SW480 (cell line): Measurements from ENCODE around the gene SYTL1.
A peak's percentile ranks its signal among the peaks of the same experiment; 100 is the strongest.

Source experiments
- DNase-seq: peaks from one replicate; pipeline ENCODE4 v3.0.0-alpha.2; 2016; ENCODE audit warnings: low spot score

SYTL1 gene

DNA sequence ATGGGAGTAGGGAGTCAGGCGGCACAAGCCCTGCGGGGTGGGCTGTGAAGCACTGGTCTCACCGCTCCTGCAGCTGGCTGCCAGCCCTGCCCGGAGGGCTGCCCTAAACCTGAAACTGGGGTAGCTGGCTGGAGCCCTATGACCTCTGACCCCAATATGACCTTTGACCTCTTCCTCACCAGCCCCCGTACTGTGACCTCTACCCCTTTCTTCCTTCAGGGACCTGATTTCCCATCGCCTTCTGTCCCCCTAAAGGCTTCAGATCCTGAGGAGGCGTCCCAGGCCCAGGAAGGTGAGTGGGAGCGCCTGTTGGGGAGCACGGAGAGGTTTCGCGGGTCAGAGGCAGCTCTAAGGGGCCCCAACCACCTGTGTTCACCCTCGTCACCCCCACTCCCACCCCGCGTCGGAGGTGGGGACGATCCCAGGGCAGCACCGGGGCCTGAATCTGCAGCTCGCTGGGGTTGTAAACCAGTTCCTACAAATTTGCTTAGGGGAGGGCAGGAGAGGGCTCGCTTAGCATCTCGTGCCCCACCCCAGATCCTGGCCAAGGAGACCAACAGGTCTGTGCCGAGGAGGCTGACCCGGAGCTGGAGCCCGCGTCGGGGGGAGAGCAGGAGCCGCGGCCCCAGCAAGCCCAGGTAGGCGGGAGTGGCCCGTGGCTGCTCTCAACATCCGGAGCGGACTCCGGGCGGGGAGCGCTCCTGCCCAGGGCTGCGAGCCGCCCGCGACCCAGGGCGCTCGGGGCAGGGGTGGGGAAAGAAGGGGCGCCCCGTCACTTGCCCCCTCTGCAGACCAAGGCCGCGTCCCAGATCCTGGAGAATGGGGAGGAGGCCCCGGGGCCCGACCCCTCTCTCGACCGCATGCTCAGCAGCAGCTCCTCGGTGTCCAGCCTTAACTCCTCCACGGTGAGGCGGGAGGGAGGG, 7.3 kb downstream of the SYTL1 start:
- DNase-seq, result peak; percentile 74

DNA sequence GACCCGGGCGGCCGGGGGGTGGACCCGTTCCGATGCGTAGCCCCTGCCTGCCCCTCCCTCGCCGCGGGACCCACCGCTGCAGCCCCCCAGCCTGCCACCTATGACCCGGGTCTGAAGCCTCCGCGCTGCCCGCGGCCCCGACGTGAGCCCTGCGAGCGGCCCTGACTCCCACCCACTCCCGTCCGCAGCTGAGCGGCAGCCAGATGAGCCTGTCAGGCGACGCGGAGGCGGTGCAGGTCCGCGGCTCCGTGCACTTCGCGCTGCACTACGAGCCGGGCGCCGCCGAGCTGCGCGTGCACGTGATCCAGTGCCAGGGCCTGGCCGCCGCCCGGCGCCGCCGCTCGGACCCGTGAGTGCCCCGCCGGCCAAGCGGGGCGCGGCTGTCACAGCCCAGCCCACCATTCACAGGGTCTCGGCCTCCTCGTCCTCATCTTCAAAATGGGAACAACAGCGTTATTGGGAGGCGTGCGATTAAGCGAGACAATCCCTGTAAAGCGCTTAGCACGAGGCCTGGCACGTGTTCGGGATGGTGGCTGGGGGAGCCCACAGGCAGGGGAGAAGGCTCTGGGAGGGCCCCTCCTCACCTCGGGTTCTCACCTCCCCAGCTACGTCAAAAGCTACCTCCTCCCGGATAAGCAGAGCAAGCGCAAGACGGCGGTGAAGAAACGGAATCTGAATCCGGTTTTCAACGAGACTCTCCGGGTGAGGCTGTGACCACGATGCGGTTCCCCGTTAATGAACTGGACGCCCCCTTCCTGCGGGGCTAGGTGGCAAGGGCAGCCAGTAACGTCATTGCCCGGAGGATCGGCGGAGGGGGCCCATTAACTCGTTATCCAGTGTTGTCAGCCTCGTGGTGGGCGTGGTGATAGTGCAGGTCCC, 8.2 kb downstream of the SYTL1 start:
- DNase-seq, result peak; percentile 69

- DNase-seq, result no peak
Observed at GRCh38 chr1:27350663-27351540, 9.1 kb downstream of the SYTL1 start.

GRCh38 chr1:27351541-27352107, 9.8 kb downstream of the SYTL1 start:
- DNase-seq, result no peak

DNA sequence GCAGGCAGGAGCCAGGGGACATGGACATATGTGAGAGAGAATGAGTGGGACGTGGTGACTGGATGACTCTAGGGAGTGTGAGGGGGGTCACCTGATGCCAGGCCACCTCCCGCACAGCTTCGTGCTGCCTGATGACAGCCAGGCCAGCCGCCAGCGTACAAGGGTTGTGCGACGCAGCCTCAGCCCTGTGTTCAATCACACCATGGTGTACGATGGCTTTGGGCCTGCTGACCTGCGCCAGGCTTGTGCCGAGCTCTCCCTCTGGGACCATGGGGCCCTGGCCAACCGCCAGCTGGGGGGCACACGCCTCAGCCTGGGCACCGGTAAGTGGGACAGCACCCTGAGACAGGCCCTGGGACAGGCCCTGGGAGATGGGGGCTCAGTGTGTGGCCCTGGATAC, 11.3 kb downstream of the SYTL1 start:
- DNase-seq, result no peak

- DNase-seq, result no peak
Observed at GRCh38 chr1:27353629-27354028, 11.8 kb downstream of the SYTL1 start.

DNA sequence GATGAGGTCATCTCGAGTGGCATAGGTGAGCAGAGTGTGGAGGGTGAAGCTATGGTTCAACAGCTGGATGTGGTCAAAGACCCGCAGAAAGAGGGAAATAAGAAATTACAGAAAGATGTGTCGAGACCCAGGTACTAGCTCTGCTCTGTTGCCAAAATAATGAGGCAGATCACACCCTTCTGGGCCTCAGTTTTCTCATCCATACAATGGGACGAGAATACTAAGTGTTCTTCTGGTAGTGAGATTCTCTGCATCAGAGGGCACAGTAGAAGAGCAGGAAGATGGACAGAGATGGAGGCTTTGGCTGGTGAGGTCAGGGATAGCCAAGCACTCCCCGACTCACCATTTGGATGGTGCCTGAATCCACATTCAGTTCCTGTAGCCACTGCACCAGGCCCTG, 13.9 kb downstream of the SYTL1 start:
- no peak for DNase-seq

- DNase-seq, result no peak
Observed at GRCh38 chr1:27356277-27356618, 14.4 kb downstream of the SYTL1 start.

GRCh38 chr1:27356619-27357280, 14.9 kb downstream of the SYTL1 start:
- no peak for DNase-seq

GRCh38 chr1:27357281-27358037, 15.6 kb downstream of the SYTL1 start:
- DNase-seq, result peak; percentile 40

- no peak for DNase-seq
Observed at GRCh38 chr1:27358038-27358927, 16.5 kb downstream of the SYTL1 start.

DNA sequence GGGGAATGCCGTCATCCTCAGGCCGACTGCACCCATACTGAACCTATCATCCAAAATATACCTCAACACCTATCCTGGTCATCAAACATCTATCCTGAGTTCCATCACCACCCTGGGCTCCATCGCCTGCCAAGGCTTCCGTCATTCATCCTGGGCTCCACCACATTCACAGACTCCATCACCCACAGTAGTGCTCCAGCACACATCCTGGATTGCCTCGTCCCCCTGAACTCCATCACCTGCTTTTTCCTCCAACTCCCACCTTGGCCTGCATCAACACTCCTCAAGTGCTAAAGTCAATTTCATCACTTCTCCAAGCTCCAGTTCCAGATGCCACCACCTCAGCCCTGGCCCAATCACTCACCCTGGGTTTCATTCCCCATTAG, 17.1 kb downstream of the SYTL1 start:
- DNase-seq, result no peak

DNA sequence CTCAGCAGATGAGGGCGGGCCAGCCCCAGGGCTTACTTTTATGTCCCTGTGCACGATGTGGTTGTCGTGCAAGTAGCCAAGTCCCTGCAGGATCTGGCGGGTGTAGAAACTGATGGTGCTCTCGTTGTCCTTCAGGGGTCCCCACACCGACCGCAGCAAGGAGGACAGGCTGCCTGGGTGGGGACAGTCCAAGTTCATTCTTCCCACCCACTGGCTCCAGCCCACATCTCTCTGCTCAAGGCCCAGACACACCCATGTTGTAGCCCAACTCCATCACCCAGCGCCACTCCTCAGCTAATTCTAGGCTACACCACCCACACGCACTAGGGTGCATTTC, 18.0 kb downstream of the SYTL1 start:
- DNase-seq, result no peak

DNA sequence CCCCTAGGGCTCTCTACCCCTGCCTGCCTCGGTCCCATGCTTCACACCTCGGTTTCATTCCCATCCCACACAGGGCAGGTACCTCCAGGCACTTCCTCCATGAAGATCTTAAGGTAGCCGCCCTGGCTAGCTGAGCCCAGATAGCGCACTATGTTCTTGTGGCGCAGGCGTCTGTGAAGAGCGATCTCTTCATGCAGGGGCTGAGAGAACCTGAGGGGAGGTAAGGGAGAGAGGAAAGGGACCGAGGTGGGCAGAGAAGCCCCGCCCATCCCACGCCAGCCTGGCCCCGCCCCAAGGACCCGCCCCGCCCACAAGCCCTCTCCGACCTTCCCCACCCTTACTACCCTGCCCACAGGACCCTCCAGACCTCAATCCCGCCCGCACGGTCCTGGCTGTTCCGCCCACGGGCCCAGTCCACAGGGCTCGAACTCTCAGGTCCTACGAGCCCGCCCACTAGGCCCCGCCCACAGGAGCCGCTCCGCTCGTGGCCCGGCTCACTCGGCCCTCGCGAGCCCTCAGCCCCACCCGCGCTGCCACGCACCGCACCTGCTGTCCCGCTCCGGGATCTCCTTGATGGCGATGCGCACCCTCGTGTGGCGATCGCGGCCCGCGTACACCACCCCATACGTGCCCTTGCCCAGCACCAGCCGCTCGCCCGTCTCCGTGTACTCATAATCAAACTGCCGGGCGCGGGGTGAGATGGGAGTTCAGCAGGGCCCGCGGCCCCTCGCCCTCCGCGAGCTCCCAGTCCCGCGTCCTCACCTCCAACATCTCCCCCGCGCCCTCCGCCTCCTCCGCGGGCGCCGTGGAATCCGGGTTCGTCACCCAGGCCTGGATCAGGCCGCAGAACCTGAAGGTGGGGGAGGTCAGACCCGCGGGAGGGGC, 18.6 kb downstream of the SYTL1 start:
- DNase-seq, result no peak

- no peak for DNase-seq
Observed at GRCh38 chr1:27361044-27361402, 19.2 kb downstream of the SYTL1 start.

GRCh38 chr1:27361553-27361952, 19.7 kb downstream of the SYTL1 start:
- no peak for DNase-seq

DNA sequence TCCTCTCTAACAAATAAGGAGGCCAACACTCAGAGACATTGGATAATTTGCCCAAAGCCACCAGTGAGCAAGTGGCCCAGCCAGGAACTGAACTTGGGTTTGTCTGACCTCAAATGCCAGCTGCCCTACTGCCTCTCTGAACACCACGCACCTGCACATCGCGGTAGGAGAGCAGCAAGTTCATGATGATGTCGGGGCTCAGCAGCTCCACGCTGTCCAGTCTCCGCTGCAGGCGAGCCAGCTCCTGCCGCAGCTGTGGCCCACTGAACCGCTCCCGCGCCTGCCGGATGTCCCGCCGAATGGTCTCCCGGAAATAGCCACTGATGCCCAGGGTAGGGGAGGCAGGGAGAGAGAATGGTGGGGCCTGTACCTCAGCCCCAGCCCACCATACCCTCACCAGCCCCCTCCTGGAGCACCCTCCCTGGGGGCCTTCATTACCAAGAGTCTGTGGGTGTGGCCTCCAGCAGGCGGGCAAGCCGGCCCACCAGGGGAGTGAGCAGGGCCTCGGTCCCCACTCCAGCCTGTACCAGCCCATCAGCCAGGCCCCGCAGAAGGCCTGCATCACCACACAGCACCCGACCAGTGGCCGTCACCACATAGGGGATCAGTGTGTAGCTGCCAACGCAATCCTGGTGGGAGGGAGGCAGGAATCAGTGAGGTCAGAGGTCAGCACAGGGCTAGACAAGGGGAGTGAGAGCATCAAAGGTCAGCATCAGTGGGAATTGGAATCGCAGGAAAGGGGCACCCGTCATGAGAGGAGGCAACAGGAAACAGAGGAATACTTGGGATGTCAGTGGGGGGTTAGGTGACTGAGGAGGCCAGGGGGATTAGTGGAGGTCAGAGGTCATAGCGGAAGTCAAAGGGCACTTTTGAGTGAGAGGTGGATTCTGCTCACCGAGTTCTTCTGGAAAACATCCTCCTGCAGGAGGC, 22.2 kb downstream of the SYTL1 start:
- no peak for DNase-seq
